Neural cell (in vitro differentiated cells): ENCODE measurements around the gene OR52W1. TPM values are rescaled to one million over a fixed set of nuclear protein-coding genes. Genes with fewer than 3 reads are reported as not detected.

Source experiments
- H2AFZ ChIP-seq: fragments of 200-600, 300-800 bp; sonication (generic), shearing (Covaris generic); 2 replicates; pipeline ENCODE4 v1.6.0; 2014; ENCODE audit warnings: low read depth, mild to moderate bottlenecking, antibody characterized with exemption, low read length, moderate library complexity
- H3F3A ChIP-seq: fragments of 200-600 bp; shearing (Covaris generic); 2 replicates; pipeline ENCODE4 v1.6.1; 2016; ENCODE audit warnings: mild to moderate bottlenecking, moderate library complexity, mixed read lengths, antibody characterized with exemption, low read length; ENCODE audit not compliant: insufficient read depth, poor library complexity, severe bottlenecking
- H3K27ac ChIP-seq: fragments of 200-600, 300-800 bp; sonication (generic), shearing (Covaris generic); 2 replicates; pipeline ENCODE4 v1.5.1; 2014; ENCODE audit warnings: mild to moderate bottlenecking, low read length, moderate library complexity
- H3K27me3 ChIP-seq: fragments of 300-800, 200-600 bp; sonication (generic), shearing (Covaris generic); 2 replicates; pipeline ENCODE4 v1.6.0; 2014; ENCODE audit warnings: mild to moderate bottlenecking, low read depth, low read length, moderate library complexity; ENCODE audit not compliant: insufficient read depth
- H3K36me3 ChIP-seq: fragments of 300-800, 200-600 bp; sonication (generic), shearing (Covaris generic); 2 replicates; pipeline ENCODE4 v1.5.1; 2014; ENCODE audit warnings: mild to moderate bottlenecking, antibody characterized with exemption, low read length, moderate library complexity; ENCODE audit not compliant: insufficient read depth
- H3K4me2 ChIP-seq: fragments of 300-800, 200-600 bp; sonication (generic), shearing (Covaris generic); 2 replicates; pipeline ENCODE4 v1.6.0; 2014; ENCODE audit warnings: mild to moderate bottlenecking, low read length
- H3K4me3 ChIP-seq: fragments of 300-800, 200-600 bp; sonication (generic), shearing (Covaris generic); 2 replicates; pipeline ENCODE4 v1.5.1; 2014; ENCODE audit warnings: mild to moderate bottlenecking, low read length, moderate library complexity
- H3K79me2 ChIP-seq: fragments of 200-600 bp; shearing (Covaris generic); replicated peaks from 2 replicates; pipeline ENCODE4 v1.6.0; 2014; ENCODE audit warnings: mild to moderate bottlenecking, low read length, moderate library complexity; ENCODE audit not compliant: insufficient read depth
- H3K9ac ChIP-seq: fragments of 300-800, 200-600 bp; sonication (generic), shearing (Covaris generic); 2 replicates; pipeline ENCODE4 v1.6.1; 2016; ENCODE audit warnings: mild to moderate bottlenecking, low read length, mixed read lengths
- H3K9me2 ChIP-seq: fragments of 200-600 bp; shearing (Covaris generic); 2 replicates; pipeline ENCODE4 v1.6.1; 2016; ENCODE audit warnings: mild to moderate bottlenecking, low read length, mixed read lengths; ENCODE audit not compliant: insufficient read depth
- H3K9me3 ChIP-seq: fragments of 200-600, 300-800 bp; sonication (generic), shearing (Covaris generic); 2 replicates; pipeline ENCODE4 v1.6.1; 2016; ENCODE audit warnings: mild to moderate bottlenecking, mixed run types, low read length, moderate library complexity, mixed read lengths
- H4K20me1 ChIP-seq: fragments of 200-600 bp; shearing (Covaris generic); 2 replicates; pipeline ENCODE4 v1.6.1; 2016; ENCODE audit warnings: mild to moderate bottlenecking, mixed run types; ENCODE audit not compliant: insufficient read depth
- EP300 ChIP-seq: fragments of 450-650 bp; conservative IDR thresholded peaks from 2 replicates; pipeline ENCODE4 v1.6.1; 2014; ENCODE audit warnings: antibody characterized with exemption, mild to moderate bottlenecking, moderate library complexity; ENCODE audit not compliant: poor library complexity, severe bottlenecking
- EZH2 ChIP-seq: fragments of 200-600, 300-800 bp; shearing (Covaris generic), sonication (generic); IDR thresholded peaks from 2 replicates; pipeline ENCODE4 v1.6.1; 2014; ENCODE audit warnings: antibody characterized with exemption, low read length, borderline replicate concordance, mild to moderate bottlenecking; ENCODE audit not compliant: insufficient read depth, poor library complexity, severe bottlenecking
- MXI1 ChIP-seq: fragments of 450-650 bp; conservative IDR thresholded peaks from 2 replicates; pipeline ENCODE4 v1.6.1; 2014; ENCODE audit warnings: antibody characterized with exemption, mild to moderate bottlenecking; ENCODE audit not compliant: poor library complexity, severe bottlenecking
- POLR2AphosphoS5 ChIP-seq: IDR thresholded peaks from 2 replicates; pipeline ENCODE4 v1.6.1; 2012
- RAD21 ChIP-seq: fragments of 450-650 bp; conservative IDR thresholded peaks from 2 replicates; pipeline ENCODE4 v1.6.1; 2014; ENCODE audit warnings: antibody characterized with exemption, mild to moderate bottlenecking, moderate library complexity
- SMC3 ChIP-seq: fragments of 450-650 bp; conservative IDR thresholded peaks from 2 replicates; pipeline ENCODE4 v1.6.1; 2014; ENCODE audit warnings: antibody characterized with exemption, mild to moderate bottlenecking, moderate library complexity; ENCODE audit not compliant: poor library complexity
- TAF1 ChIP-seq: IDR thresholded peaks from 2 replicates; pipeline ENCODE4 v1.6.1; 2012; ENCODE audit warnings: low read depth
- polyA plus RNA-seq: library from polyadenylated mRNA; depleted of rRNA; stranded (reverse); fragments of >200 nt; gene quantifications from 2 replicates; pipeline ENCODE4 v1.2.3, GENCODE V29; 2014
- TF ChIP-seq, protein P1 (sequence below): IDR thresholded peaks from 2 replicates; pipeline ENCODE4 v1.6.1; 2012; ENCODE audit warnings: borderline replicate concordance
- TF ChIP-seq, protein P2 (sequence below): fragments of 450-650 bp; IDR thresholded peaks from 2 replicates; pipeline ENCODE4 v1.5.1; 2014; ENCODE audit warnings: antibody characterized with exemption, mild to moderate bottlenecking, moderate library complexity; ENCODE audit not compliant: poor library complexity, severe bottlenecking

The OR52W1 gene
- polyA plus RNA-seq, 1 donor from 2014 or later: not detected

DNA sequence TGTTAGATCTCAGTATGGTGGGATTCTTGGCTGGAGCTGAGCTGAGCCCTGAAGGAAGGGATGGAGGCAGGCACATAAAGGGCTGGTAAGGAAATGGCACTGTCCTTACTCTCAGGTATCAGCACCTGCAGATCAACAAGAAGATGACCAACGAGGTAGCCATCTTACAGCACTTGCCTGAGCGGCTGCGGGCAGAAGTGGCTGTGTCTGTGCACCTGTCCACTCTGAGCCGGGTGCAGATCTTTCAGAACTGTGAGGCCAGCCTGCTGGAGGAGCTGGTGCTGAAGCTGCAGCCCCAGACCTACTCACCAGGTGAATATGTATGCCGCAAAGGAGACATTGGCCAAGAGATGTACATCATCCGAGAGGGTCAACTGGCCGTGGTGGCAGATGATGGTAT, 42.3 kb downstream of the OR52W1 start:
- H4K20me1 ChIP-seq: no peaks in the 10 kb centered on the region
- no peak overlapping the region for H2AFZ ChIP-seq
- no peaks in the 10 kb centered on the region for H3K36me3 ChIP-seq
- no peaks in the 10 kb centered on the region for H3K27me3 ChIP-seq
- H3K9ac ChIP-seq: no peak overlapping the region
- no peak for TF ChIP-seq TAF1
- TF ChIP-seq, protein P1, sequence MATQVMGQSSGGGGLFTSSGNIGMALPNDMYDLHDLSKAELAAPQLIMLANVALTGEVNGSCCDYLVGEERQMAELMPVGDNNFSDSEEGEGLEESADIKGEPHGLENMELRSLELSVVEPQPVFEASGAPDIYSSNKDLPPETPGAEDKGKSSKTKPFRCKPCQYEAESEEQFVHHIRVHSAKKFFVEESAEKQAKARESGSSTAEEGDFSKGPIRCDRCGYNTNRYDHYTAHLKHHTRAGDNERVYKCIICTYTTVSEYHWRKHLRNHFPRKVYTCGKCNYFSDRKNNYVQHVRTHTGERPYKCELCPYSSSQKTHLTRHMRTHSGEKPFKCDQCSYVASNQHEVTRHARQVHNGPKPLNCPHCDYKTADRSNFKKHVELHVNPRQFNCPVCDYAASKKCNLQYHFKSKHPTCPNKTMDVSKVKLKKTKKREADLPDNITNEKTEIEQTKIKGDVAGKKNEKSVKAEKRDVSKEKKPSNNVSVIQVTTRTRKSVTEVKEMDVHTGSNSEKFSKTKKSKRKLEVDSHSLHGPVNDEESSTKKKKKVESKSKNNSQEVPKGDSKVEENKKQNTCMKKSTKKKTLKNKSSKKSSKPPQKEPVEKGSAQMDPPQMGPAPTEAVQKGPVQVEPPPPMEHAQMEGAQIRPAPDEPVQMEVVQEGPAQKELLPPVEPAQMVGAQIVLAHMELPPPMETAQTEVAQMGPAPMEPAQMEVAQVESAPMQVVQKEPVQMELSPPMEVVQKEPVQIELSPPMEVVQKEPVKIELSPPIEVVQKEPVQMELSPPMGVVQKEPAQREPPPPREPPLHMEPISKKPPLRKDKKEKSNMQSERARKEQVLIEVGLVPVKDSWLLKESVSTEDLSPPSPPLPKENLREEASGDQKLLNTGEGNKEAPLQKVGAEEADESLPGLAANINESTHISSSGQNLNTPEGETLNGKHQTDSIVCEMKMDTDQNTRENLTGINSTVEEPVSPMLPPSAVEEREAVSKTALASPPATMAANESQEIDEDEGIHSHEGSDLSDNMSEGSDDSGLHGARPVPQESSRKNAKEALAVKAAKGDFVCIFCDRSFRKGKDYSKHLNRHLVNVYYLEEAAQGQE: no peak
- TF ChIP-seq EP300: no peak
- TF ChIP-seq, protein P2, sequence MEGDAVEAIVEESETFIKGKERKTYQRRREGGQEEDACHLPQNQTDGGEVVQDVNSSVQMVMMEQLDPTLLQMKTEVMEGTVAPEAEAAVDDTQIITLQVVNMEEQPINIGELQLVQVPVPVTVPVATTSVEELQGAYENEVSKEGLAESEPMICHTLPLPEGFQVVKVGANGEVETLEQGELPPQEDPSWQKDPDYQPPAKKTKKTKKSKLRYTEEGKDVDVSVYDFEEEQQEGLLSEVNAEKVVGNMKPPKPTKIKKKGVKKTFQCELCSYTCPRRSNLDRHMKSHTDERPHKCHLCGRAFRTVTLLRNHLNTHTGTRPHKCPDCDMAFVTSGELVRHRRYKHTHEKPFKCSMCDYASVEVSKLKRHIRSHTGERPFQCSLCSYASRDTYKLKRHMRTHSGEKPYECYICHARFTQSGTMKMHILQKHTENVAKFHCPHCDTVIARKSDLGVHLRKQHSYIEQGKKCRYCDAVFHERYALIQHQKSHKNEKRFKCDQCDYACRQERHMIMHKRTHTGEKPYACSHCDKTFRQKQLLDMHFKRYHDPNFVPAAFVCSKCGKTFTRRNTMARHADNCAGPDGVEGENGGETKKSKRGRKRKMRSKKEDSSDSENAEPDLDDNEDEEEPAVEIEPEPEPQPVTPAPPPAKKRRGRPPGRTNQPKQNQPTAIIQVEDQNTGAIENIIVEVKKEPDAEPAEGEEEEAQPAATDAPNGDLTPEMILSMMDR: no peak
- no peaks in the 10 kb centered on the region for H3K9me3 ChIP-seq
- H3K27ac ChIP-seq: no peak overlapping the region
- H3K4me3 ChIP-seq: no peak overlapping the region
- H3K4me2 ChIP-seq: no peak overlapping the region
- no peaks in the 10 kb centered on the region for H3F3A ChIP-seq
- no peaks in the 10 kb centered on the region for H3K9me2 ChIP-seq
- no peaks in the 10 kb centered on the region for H3K79me2 ChIP-seq

DNA sequence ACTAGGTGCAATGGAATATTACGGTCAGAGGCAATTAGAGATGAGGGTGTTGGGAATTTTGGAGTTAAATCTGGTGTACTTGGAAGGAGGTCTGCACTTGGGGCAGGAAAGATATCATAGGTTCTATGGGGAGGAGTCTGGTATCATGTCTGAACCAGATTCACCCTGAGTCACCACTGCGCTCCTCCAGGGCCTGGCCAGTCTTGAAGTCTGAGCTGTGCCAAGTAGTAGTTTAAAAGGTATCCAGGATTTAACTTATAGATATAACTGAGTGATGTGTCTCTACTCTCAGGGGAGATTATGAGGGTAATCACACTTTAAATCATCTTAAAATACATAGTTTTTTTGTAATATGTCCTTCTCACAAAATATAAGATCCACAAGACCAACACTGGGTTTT, 46.5 kb downstream of the OR52W1 start:
- H3K9ac ChIP-seq: no peak overlapping the region
- TF ChIP-seq SMC3: no peak
- no peak for TF ChIP-seq TAF1
- H3K27ac ChIP-seq: no peak overlapping the region
- no peaks in the 10 kb centered on the region for H4K20me1 ChIP-seq
- H3K79me2 ChIP-seq: no peaks in the 10 kb centered on the region
- H3K4me3 ChIP-seq: no peak overlapping the region
- no peaks in the 10 kb centered on the region for H3K27me3 ChIP-seq
- H3K4me2 ChIP-seq: no peak overlapping the region
- H3K9me2 ChIP-seq: no peaks in the 10 kb centered on the region
- no peaks in the 10 kb centered on the region for H3F3A ChIP-seq
- H2AFZ ChIP-seq: no peak overlapping the region
- H3K9me3 ChIP-seq: no peaks in the 10 kb centered on the region
- H3K36me3 ChIP-seq: no peaks in the 10 kb centered on the region

DNA sequence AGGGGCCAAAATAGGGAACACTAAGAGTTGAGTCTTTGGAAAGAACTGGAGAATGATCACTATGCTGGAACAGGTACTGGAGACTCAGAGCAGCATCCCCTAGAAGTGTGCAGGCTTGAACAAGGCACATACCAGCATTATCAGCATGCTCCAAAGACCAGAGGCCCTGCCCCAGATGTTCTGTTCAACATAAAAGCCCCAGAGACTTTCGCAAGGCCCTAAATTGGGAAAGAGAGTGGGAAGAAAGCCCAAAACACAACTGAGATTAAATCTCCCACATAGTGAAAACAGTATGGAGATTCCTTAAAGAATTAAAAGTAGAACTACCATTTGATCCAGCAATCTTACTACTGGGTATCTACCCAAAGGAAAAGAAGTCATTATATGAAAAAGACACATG, 49.2 kb downstream of the OR52W1 start:
- H3K27me3 ChIP-seq: no peaks in the 10 kb centered on the region
- no peak overlapping the region for H3K9ac ChIP-seq
- H3K79me2 ChIP-seq: no peaks in the 10 kb centered on the region
- H3K4me3 ChIP-seq: no peak overlapping the region
- H2AFZ ChIP-seq: no peak overlapping the region
- no peaks in the 10 kb centered on the region for H3F3A ChIP-seq
- no peak for TF ChIP-seq SMC3
- no peak for TF ChIP-seq MXI1
- no peak for TF ChIP-seq POLR2AphosphoS5
- TF ChIP-seq, protein P1: no peak
- TF ChIP-seq, protein P2: no peak
- TF ChIP-seq EP300: no peak
- TF ChIP-seq TAF1: no peak
- TF ChIP-seq RAD21: no peak
- no peak for TF ChIP-seq EZH2
- no peaks in the 10 kb centered on the region for H4K20me1 ChIP-seq
- H3K36me3 ChIP-seq: no peaks in the 10 kb centered on the region
- H3K27ac ChIP-seq: no peak overlapping the region
- no peaks in the 10 kb centered on the region for H3K9me3 ChIP-seq
- H3K4me2 ChIP-seq: no peak overlapping the region
- H3K9me2 ChIP-seq: no peaks in the 10 kb centered on the region
